Panc1 (cell line): ENCODE results near the gene SSR3. TPM values are rescaled to one million over a fixed set of nuclear protein-coding genes. Genes with fewer than 3 reads are reported as not detected.

ENCODE experiments used
- ATAC-seq: fragments of 200-7000 bp; cut with Tn5 transposase; 2 replicates; pipeline ENCODE4 v1.9.1; 2020; ENCODE audit warnings: mild to moderate bottlenecking, moderate library complexity
- BruUV-seq: library from RNA; stranded (reverse); fragments of 400-500 nt; replicated peaks from 2 replicates; lab custom pipeline; 2021; lab: Mats Ljungman, UMichigan
- CTCF ChIA-PET: fragments of 300-600 bp; sonication (Branson Sonifier 250); formaldehyde crosslinking; loops from one replicate; lab custom pipeline; 2022; ENCODE audit warnings: antibody characterized with exemption; lab: Charles Lee
- POLR2A ChIA-PET: fragments of 300-600 bp; sonication (Branson Sonifier 250); formaldehyde crosslinking; loops from one replicate; lab custom pipeline; 2022; ENCODE audit warnings: antibody characterized with exemption; lab: Charles Lee
- DNase-seq: peaks from one replicate; pipeline ENCODE4 v3.0.0-alpha.2; 2010; ENCODE audit warnings: low read depth, low spot score
- H3K27ac ChIP-seq: 2 replicates; pipeline ENCODE4 v1.5.1; 2011; ENCODE audit warnings: mild to moderate bottlenecking, low read length, inconsistent platforms
- H3K27me3 ChIP-seq: fragments of 200-500 bp; sonication (Bioruptor generic); 2 replicates; pipeline ENCODE4 v1.6.0; 2014; ENCODE audit warnings: low read length, inconsistent platforms; ENCODE audit not compliant: control insufficient read depth, insufficient read depth
- H3K36me3 ChIP-seq: fragments of 200-500 bp; sonication (Bioruptor generic); 2 replicates; pipeline ENCODE4 v1.5.1; 2014; ENCODE audit warnings: inconsistent platforms, mild to moderate bottlenecking, low read length, moderate library complexity; ENCODE audit not compliant: control insufficient read depth, insufficient read depth
- H3K4me1 ChIP-seq: 2 replicates; pipeline ENCODE4 v1.5.1; 2011; ENCODE audit warnings: inconsistent platforms, mild to moderate bottlenecking, low read length, moderate library complexity; ENCODE audit not compliant: control insufficient read depth, insufficient read depth
- H3K4me3 ChIP-seq, 2 experiments: 2 replicates each; pipeline ENCODE4 v1.5.1; 2011 to 2012; ENCODE audit warnings: low read depth in 2 of 2, low read length in 2 of 2, mild to moderate bottlenecking in 2 of 2, inconsistent platforms in 1 of 2, moderate library complexity in 1 of 2
- H3K9me3 ChIP-seq: fragments of 200-500 bp; sonication (Bioruptor generic); 2 replicates; pipeline ENCODE4 v1.5.1; 2014; ENCODE audit warnings: low read depth, mild to moderate bottlenecking, inconsistent platforms, low read length, moderate library complexity; ENCODE audit not compliant: control insufficient read depth, insufficient read depth
- CTCF ChIP-seq: fragments of 450-650 bp; IDR thresholded peaks from 2 replicates; pipeline ENCODE4 v1.5.1; 2017; ENCODE audit warnings: mild to moderate bottlenecking
- POLR2AphosphoS5 ChIP-seq: IDR thresholded peaks from 2 replicates; pipeline ENCODE4 v1.6.1; 2012; ENCODE audit warnings: mild to moderate bottlenecking, low read depth, low read length, moderate library complexity
- REST ChIP-seq, 2 experiments: IDR thresholded peaks; 2 replicates each; pipeline ENCODE4 v1.6.1; 2011 to 2012; ENCODE audit warnings: low read depth in 2 of 2, control low read depth in 1 of 2, low read length in 1 of 2, mild to moderate bottlenecking in 1 of 2, moderate library complexity in 1 of 2; ENCODE audit not compliant: insufficient read depth in 1 of 2
- SIN3A ChIP-seq: IDR thresholded peaks from 2 replicates; pipeline ENCODE4 v1.6.1; 2012; ENCODE audit warnings: low read depth, mild to moderate bottlenecking, low read length, moderate library complexity, borderline replicate concordance; ENCODE audit not compliant: insufficient read depth
- TCF7L2 ChIP-seq: IDR thresholded peaks from 2 replicates; pipeline ENCODE4 v1.6.1; 2011; ENCODE audit warnings: mild to moderate bottlenecking, low read depth, low read length, inconsistent platforms
- in situ Hi-C: cut with HindIII; loops from 2 replicates; pipeline ENCODE4 v1.10.0; 2016; ENCODE audit warnings: low sequenced_read_pairs, low pct_unique_long_range_greater_than_20kb
- intact Hi-C: fragments of 100-400 bp; cut with micrococcal nuclease; formaldehyde crosslinking; loops from one replicate; pipeline ENCODE4 v1.10.0; 2022; ENCODE audit not compliant: unreplicated experiment
- total RNA-seq: library from RNA; stranded (reverse); gene quantifications from one replicate; pipeline ENCODE4 v1.2.1, GENCODE V29; 2021; ENCODE audit not compliant: unreplicated experiment

The SSR3 gene
- total RNA-seq, 1 experiment from 2014 or later, result 154 TPM

GRCh38 chr3:156497326-156497725 is 57.6 kb downstream of the SSR3 start:
- Histone ChIP-seq H3K4me3 (no peak overlapping the region), H3K4me1 (no peaks in the 10 kb centered on the region), H3K9me3 (no peaks in the 10 kb centered on the region), H3K36me3 (no peaks in the 10 kb centered on the region), H3K27me3 (no peaks in the 10 kb centered on the region), H3K27ac (no peak overlapping the region)
- intact Hi-C loops (no loop called here), in situ Hi-C loops (no loop called here)
- ChIA-PET CTCF (no interaction called here), POLR2A (no interaction called here)
- DNase-seq (no peak), ATAC-seq (no peak)
- TF ChIP-seq TCF7L2, result no peak
- TF ChIP-seq CTCF, result no peak
- TF ChIP-seq POLR2AphosphoS5, result no peak
- no peak for TF ChIP-seq REST (IDR thresholded peaks at IDR 0.05; ENCODE audit: insufficient read depth in 1 of 2, low read depth in 2 of 2, low read length in 1 of 2)
- BruUV-seq, result no TSS peak

GRCh38 chr3:156495816-156496215 is 59.1 kb downstream of the SSR3 start:
- intact Hi-C loops (no loop called here), in situ Hi-C loops (no loop called here)
- no peak for ATAC-seq
- Histone ChIP-seq H3K4me3 (no peak overlapping the region), H3K27ac (no peak overlapping the region), H3K27me3 (no peaks in the 10 kb centered on the region; the same call in 1 of the 2 replicates), H3K9me3 (no peaks in the 10 kb centered on the region), H3K36me3 (no peaks in the 10 kb centered on the region), H3K4me1 (no peaks in the 10 kb centered on the region)
- no peak for DNase-seq
- TF ChIP-seq TCF7L2 (no peak), REST (IDR thresholded peaks at IDR 0.05; ENCODE audit: insufficient read depth in 1 of 2, low read depth in 2 of 2, low read length in 1 of 2) (no peak), CTCF (no peak), SIN3A (no peak), POLR2AphosphoS5 (no peak)
- no TSS peak for BruUV-seq
- ChIA-PET CTCF (no interaction called here), POLR2A (no interaction called here)
